Measurements from ENCODE around the gene NDUFA6.

The NDUFA6 gene

GRCh38 chr22:42068291-42068690 lies 22.3 kb downstream of the NDUFA6 start:
- peaks cover 13 to 49% (median 43%) of the 10 kb centered on the region in 3 donors for H3K36me3 ChIP-seq
- H3K27me3 ChIP-seq: no peaks in the 10 kb centered on the region
- TF ChIP-seq CTCF (IDR thresholded peaks at IDR 0.05): no peak
- no peaks in the 10 kb centered on the region for H3K9me3 ChIP-seq
- H3K4me3 ChIP-seq: no peak overlapping the region
- intact Hi-C loops (cut with DNase I; ENCODE audit: low total_unique reads): no loop called here
- DNase-seq: no peak
- H3K4me1 ChIP-seq: peaks cover 0 to 21% (median 13%) of the 10 kb centered on the region in 4 donors
- H3K27ac ChIP-seq: no peak overlapping the region

- H3K27me3 ChIP-seq: no peaks in the 10 kb centered on the region
- H3K36me3 ChIP-seq: peaks cover 18 to 54% (median 49%) of the 10 kb centered on the region in 3 donors
- TF ChIP-seq CTCF (IDR thresholded peaks at IDR 0.05): no peak
- DNase-seq: no peak
- peaks cover 0 to 20% (median 12%) of the 10 kb centered on the region in 4 donors for H3K4me1 ChIP-seq
- no peak overlapping the region for H3K4me3 ChIP-seq
- no peaks in the 10 kb centered on the region for H3K9me3 ChIP-seq
- intact Hi-C loops (cut with DNase I; ENCODE audit: low total_unique reads): no loop called here
- H3K27ac ChIP-seq: no peak overlapping the region
Measured at GRCh38 chr22:42067671-42068251, 22.8 kb downstream of the NDUFA6 start.

GRCh38 chr22:42066937-42067336 lies 23.6 kb downstream of the NDUFA6 start:
- DNase-seq: no peak
- peaks cover 26 to 62% (median 57%) of the 10 kb centered on the region in 3 donors for H3K36me3 ChIP-seq
- no peaks in the 10 kb centered on the region for H3K9me3 ChIP-seq
- no peak overlapping the region for H3K4me3 ChIP-seq
- no peak overlapping the region for H3K27ac ChIP-seq
- no peak for TF ChIP-seq CTCF (IDR thresholded peaks at IDR 0.05)
- intact Hi-C loops (cut with DNase I; ENCODE audit: low total_unique reads): no loop called here
- H3K27me3 ChIP-seq: no peaks in the 10 kb centered on the region
- H3K4me1 ChIP-seq: peaks cover 0 to 19% (median 12%) of the 10 kb centered on the region in 4 donors

- no peak for TF ChIP-seq CTCF (IDR thresholded peaks at IDR 0.05)
- H3K4me3 ChIP-seq: no peak overlapping the region
- no peak for DNase-seq
- peaks cover 32 to 69% (median 63%) of the 10 kb centered on the region in 3 donors for H3K36me3 ChIP-seq
- no peaks in the 10 kb centered on the region for H3K9me3 ChIP-seq
- intact Hi-C loops (cut with DNase I; ENCODE audit: low total_unique reads): no loop called here
- H3K4me1 ChIP-seq: peaks cover 0 to 12% (median 9%) of the 10 kb centered on the region in 4 donors
- no peak overlapping the region for H3K27ac ChIP-seq
- no peaks in the 10 kb centered on the region for H3K27me3 ChIP-seq
Measured at GRCh38 chr22:42066126-42066761, 24.3 kb downstream of the NDUFA6 start.

- intact Hi-C loops (cut with DNase I; ENCODE audit: low total_unique reads): no loop called here
- Histone ChIP-seq H3K9me3 (no peaks in the 10 kb centered on the region), H3K36me3 (peaks cover 39 to 76% (median 70%) of the 10 kb centered on the region in 3 donors), H3K27me3 (no peaks in the 10 kb centered on the region), H3K27ac (no peak overlapping the region), H3K4me1 (peaks cover 0 to 11% (median 8%) of the 10 kb centered on the region in 4 donors), H3K4me3 (no peak overlapping the region)
- no peak for DNase-seq
- no peak for TF ChIP-seq CTCF (IDR thresholded peaks at IDR 0.05)
Measured at GRCh38 chr22:42065438-42066125, 25.0 kb downstream of the NDUFA6 start.
